Ectodermal cell (in vitro differentiated cells): ENCODE measurements around the gene NDUFA3.
"Not testable (repeated sequence)": the region's sequence is repeated elsewhere in the genome, so short reads cannot be mapped to it uniquely, and the experiment has no call there.

Experiments
- H3K27ac ChIP-seq: 2 replicates; pipeline ENCODE4 v1.7.0; 2013; ENCODE audit warnings: mild to moderate bottlenecking, low read depth, low read length; ENCODE audit not compliant: insufficient read depth, poor library complexity, severe bottlenecking
- H3K27me3 ChIP-seq: 2 replicates; pipeline ENCODE4 v1.7.0; 2013; ENCODE audit warnings: mild to moderate bottlenecking, low read length; ENCODE audit not compliant: insufficient read depth, control insufficient read depth, poor library complexity, severe bottlenecking
- H3K36me3 ChIP-seq: one replicate; pipeline ENCODE4 v1.7.0; 2013; ENCODE audit warnings: low read length; ENCODE audit not compliant: control insufficient read depth, insufficient read depth
- H3K4me1 ChIP-seq: one replicate; pipeline ENCODE4 v1.7.0; 2013; ENCODE audit warnings: low read length; ENCODE audit not compliant: control insufficient read depth, insufficient read depth
- H3K4me3 ChIP-seq: 2 replicates; pipeline ENCODE4 v1.7.0; 2013; ENCODE audit warnings: low read depth, low read length, control low read depth; ENCODE audit not compliant: insufficient read depth
- H3K9me3 ChIP-seq: 2 replicates; pipeline ENCODE4 v1.7.0; 2013; ENCODE audit warnings: mild to moderate bottlenecking, low read length, moderate library complexity; ENCODE audit not compliant: control insufficient read depth
- WGBS, 2 experiments: methylation state at CpG; one replicate each; pipeline ENCODE4 v1.1.7; 2013; ENCODE audit warnings: missing lambda C conversion rate in 2 of 2; 5-methylcytosine and 5-hydroxymethylcytosine counted together

NDUFA3 gene

GRCh38 chr19:54095136-54095858 is 7.4 kb upstream of the NDUFA3 start:
- no peaks in the 10 kb centered on the region for H3K36me3 ChIP-seq
- H3K9me3 ChIP-seq = no peaks in the 10 kb centered on the region
- H3K27me3 ChIP-seq = peaks cover 37% of the 10 kb centered on the region
- H3K27ac ChIP-seq = no peak overlapping the region
- H3K4me1 ChIP-seq = peaks cover 2% of the 10 kb centered on the region
- peak overlapping the region; percentile 33 for H3K4me3 ChIP-seq
- WGBS, 2 experiments = 73 to 75% methylated on average over 22 of the region's 22 CpGs

- H3K4me1 ChIP-seq, H3K27ac ChIP-seq, H3K9me3 ChIP-seq, H3K36me3 ChIP-seq: not testable (repeated sequence)
- 1% methylated on average over 46 of the region's 46 CpGs for WGBS, 2 experiments
- peaks cover 37% of the 10 kb centered on the region for H3K27me3 ChIP-seq
- peak overlapping the region; percentile 33 for H3K4me3 ChIP-seq
Measured at GRCh38 chr19:54095859-54096616, 6.6 kb upstream of the NDUFA3 start.

- H3K27me3 ChIP-seq = peaks cover 37% of the 10 kb centered on the region
- no peaks in the 10 kb centered on the region for H3K36me3 ChIP-seq
- H3K4me1 ChIP-seq = peaks cover 2% of the 10 kb centered on the region
- H3K9me3 ChIP-seq = no peaks in the 10 kb centered on the region
- 8 to 15% methylated on average over 14 of the region's 14 CpGs for WGBS, 2 experiments
- peak overlapping the region; percentile 14 for H3K4me3 ChIP-seq
- H3K27ac ChIP-seq = no peak overlapping the region
Measured at GRCh38 chr19:54096617-54097106, 6.0 kb upstream of the NDUFA3 start.

GRCh38 chr19:54099190-54099902 is 3.3 kb upstream of the NDUFA3 start:
- Histone ChIP-seq H3K27me3 (peaks cover 35% of the 10 kb centered on the region), H3K4me3 (no peak overlapping the region), H3K36me3 (no peaks in the 10 kb centered on the region), H3K4me1 (peaks cover 2% of the 10 kb centered on the region), H3K9me3 (no peaks in the 10 kb centered on the region), H3K27ac (no peak overlapping the region)
- WGBS, 2 experiments = 89 to 90% methylated on average over 10 to 12 of the region's 12 CpGs

- not testable (repeated sequence) for H3K36me3 ChIP-seq, H3K4me1 ChIP-seq, H3K27ac ChIP-seq, H3K4me3 ChIP-seq, H3K9me3 ChIP-seq
- peaks cover 30% of the 10 kb centered on the region for H3K27me3 ChIP-seq
- 80 to 83% methylated on average over 9 of the region's 9 CpGs for WGBS, 2 experiments
Measured at GRCh38 chr19:54099903-54100255, 2.8 kb upstream of the NDUFA3 start.

- 88% methylated on average over 5 of the region's 5 CpGs for WGBS, 2 experiments
- H3K4me1 ChIP-seq = peaks cover 2% of the 10 kb centered on the region
- no peak within 1 kb of the TSS for H3K4me3 ChIP-seq
- H3K27ac ChIP-seq = no peak within 1 kb of the TSS
- no peaks in the 10 kb centered on the region for H3K9me3 ChIP-seq
- peaks cover 23% of the 10 kb centered on the region for H3K27me3 ChIP-seq
- H3K36me3 ChIP-seq = peaks cover 1% of the 10 kb centered on the region
Measured at GRCh38 chr19:54100561-54100960, 2.1 kb upstream of the NDUFA3 start, which contains the start of gene OSCAR. Gene OSCAR (minus strand): TSS chr19:54100803. CDS start chr19:54100792, 11 bp downstream.

GRCh38 chr19:54104998-54105715 is 2.5 kb downstream of the NDUFA3 start:
- WGBS, 2 experiments = 93 to 96% methylated on average over 11 of the region's 11 CpGs
- H3K36me3 ChIP-seq = peaks cover 28% of the 10 kb centered on the region
- H3K27ac ChIP-seq = no peak overlapping the region
- H3K9me3 ChIP-seq = no peaks in the 10 kb centered on the region
- no peaks in the 10 kb centered on the region for H3K4me1 ChIP-seq
- H3K27me3 ChIP-seq = no peaks in the 10 kb centered on the region
- H3K4me3 ChIP-seq = no peak overlapping the region

- H3K27ac ChIP-seq = no peak overlapping the region
- H3K4me1 ChIP-seq = no peaks in the 10 kb centered on the region
- 92 to 93% methylated on average over 10 of the region's 10 CpGs for WGBS, 2 experiments
- H3K9me3 ChIP-seq = no peaks in the 10 kb centered on the region
- H3K36me3 ChIP-seq = peaks cover 32% of the 10 kb centered on the region
- no peak overlapping the region for H3K4me3 ChIP-seq
- H3K27me3 ChIP-seq = no peaks in the 10 kb centered on the region
Measured at GRCh38 chr19:54105796-54106195, 3.1 kb downstream of the NDUFA3 start.

- H3K4me1 ChIP-seq = no peaks in the 10 kb centered on the region
- no peak overlapping the region for H3K27ac ChIP-seq
- H3K27me3 ChIP-seq = no peaks in the 10 kb centered on the region
- no peaks in the 10 kb centered on the region for H3K9me3 ChIP-seq
- H3K4me3 ChIP-seq = no peak overlapping the region
- 92 to 93% methylated on average over 15 of the region's 15 CpGs for WGBS, 2 experiments
- H3K36me3 ChIP-seq = peaks cover 34% of the 10 kb centered on the region
Measured at GRCh38 chr19:54106716-54107115, 4.1 kb downstream of the NDUFA3 start.
